KOPT-K1 (cell line): ENCODE results near the gene BBX.

ENCODE experiments used
- H3K27ac ChIP-seq: fragments of 200-600 bp; sonication (generic); 2 replicates; pipeline ENCODE4 v1.5.1; 2016; ENCODE audit warnings: antibody characterized with exemption, mild to moderate bottlenecking, low read depth, low read length; ENCODE audit not compliant: poor library complexity, severe bottlenecking
- H3K36me3 ChIP-seq: fragments of 200-600 bp; sonication (generic); 2 replicates; pipeline ENCODE4 v1.5.1; 2017; ENCODE audit warnings: antibody characterized with exemption, mild to moderate bottlenecking, low read length, moderate library complexity; ENCODE audit not compliant: insufficient read depth
- H3K9me3 ChIP-seq: fragments of 200-600 bp; sonication (generic); 2 replicates; pipeline ENCODE4 v1.5.1; 2017; ENCODE audit warnings: antibody characterized with exemption, low read length, mild to moderate bottlenecking; ENCODE audit not compliant: insufficient read depth, poor library complexity, severe bottlenecking

BBX gene

DNA sequence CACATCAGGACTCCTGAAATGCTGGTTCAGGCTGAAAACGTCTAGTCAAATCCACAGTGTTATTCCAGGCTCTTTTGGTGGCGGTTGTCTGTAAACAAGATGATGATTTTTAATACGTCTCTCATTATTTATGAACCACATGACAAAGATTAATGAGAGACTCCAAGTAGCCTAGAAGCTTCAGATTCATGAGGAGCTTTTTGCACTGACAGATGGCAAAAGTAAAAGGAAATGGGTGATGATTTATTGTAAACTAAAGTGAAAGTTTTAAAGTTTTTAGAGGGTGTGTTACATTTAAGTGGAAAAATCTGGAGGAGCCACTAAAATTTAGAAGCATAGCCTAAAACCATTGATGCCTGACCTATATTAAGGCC lies 77.0 kb downstream of the BBX start:
- H3K27ac ChIP-seq, result peak overlapping the region; percentile 64
- H3K9me3 ChIP-seq, result peaks cover 6% of the 10 kb centered on the region
- H3K36me3 ChIP-seq, result no peaks in the 10 kb centered on the region

DNA sequence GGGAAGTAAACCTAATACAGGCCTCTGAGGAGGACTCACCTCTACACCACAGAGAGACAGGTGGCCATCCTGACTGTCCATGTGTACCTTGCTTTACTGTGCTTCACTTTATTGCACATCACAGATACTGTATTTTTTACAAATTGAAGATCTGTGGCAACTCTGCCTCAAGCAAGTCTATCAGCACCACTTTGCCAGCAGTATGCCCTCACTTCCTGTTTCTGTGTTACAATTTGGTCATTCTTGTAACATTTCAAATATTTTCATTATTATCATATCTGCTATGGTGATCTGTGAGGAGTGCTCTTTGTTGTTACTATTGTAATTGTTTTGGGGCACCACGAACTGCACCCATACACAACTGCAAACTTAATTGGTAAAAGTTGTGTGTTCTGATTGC lies 78.0 kb downstream of the BBX start:
- Histone ChIP-seq H3K27ac (peak overlapping the region; percentile 9), H3K36me3 (no peaks in the 10 kb centered on the region), H3K9me3 (peaks cover 6% of the 10 kb centered on the region)

DNA sequence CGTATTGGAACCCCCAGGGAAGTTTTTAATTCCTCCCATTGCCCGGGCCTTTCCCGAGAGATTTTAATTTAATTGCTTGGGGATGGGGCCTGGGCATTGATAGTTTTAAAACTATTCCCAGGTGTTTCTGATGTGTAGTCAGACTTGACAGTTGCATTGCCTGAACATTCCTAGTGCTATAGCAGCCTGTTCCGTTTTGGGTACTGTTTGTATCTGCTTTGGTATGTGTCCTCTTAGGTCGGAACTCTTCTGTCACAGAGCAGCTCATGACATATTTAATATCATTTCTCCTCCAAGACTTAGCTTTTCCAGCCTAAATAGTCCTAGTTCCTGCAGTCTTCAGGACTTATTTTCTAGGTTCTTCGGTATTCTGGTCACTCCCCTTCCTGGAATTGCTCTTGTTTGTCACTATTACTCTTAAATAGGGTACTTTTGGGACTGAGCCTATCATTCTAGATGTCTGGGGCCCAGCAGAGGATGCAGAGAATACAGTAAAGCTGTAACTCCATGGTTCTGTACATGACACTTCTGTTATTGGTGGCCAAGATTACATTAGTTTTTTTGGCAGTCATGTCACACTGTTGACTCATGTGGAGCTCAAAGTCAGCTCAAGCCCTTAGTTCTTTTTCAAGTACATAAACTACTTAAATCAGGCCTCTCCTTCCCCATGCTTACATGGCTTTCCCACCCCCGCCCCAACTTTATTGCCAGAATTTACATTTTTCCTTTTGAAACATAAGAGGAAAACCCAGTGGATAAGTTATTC lies 81.5 kb downstream of the BBX start:
- no peaks in the 10 kb centered on the region for H3K36me3 ChIP-seq
- peaks cover 17% of the 10 kb centered on the region for H3K9me3 ChIP-seq
- no peak overlapping the region for H3K27ac ChIP-seq

DNA sequence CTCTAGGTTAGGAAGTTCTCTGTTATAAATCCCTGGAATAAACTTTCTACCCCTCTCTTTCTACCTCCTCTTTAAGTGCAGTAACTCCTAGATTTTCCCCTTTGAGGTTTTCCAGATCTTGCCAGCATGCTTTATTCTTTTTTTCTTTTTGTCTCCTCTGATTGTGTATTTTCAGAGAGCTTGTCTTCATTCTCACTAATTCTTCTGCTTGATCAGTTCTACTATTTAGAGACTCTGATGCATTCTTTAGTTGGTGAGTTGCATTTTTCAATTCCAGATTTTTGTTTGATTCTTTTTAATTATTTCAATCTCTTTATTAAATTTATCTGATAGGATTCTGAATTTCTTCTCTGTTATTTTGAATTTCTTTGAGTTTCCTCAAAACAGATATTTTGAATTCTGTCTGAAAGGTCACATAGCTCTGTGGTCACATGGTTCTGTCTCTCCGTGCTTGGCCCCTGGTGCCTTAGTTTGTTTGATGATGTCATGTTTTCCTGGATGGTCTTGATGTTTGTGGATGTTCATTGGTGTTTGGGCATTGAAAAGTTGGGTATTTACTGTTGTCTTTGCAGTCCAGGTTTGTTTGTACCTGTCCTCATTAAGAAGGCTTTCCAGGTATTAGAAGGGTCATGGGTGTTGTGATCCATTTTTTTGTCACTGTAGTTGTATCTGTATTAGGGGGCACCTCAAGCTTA lies 89.2 kb downstream of the BBX start:
- Histone ChIP-seq H3K27ac (no peak overlapping the region), H3K36me3 (no peaks in the 10 kb centered on the region), H3K9me3 (peaks cover 34% of the 10 kb centered on the region)

DNA sequence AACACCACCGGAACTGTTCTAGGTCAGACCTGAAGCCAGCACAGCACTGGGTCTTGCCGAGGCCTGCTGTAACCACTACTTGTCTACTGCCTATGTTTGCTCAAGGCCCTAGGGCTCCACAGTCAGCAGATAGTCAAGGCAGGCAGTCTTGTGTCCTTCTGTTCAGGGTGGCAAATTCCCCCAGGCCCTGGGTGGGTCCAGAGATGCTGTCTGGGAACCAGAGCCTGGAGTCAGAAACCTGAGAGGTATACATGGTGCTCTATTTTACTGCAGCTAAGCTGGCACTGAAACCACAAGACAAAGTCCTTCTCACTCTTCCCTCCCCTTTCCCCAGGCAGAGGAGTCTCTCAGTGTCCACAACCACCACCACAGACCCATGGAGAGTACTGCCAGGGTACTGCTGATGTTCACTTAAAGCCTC lies 89.9 kb downstream of the BBX start:
- Histone ChIP-seq H3K9me3 (peaks cover 34% of the 10 kb centered on the region), H3K36me3 (no peaks in the 10 kb centered on the region), H3K27ac (no peak overlapping the region)

DNA sequence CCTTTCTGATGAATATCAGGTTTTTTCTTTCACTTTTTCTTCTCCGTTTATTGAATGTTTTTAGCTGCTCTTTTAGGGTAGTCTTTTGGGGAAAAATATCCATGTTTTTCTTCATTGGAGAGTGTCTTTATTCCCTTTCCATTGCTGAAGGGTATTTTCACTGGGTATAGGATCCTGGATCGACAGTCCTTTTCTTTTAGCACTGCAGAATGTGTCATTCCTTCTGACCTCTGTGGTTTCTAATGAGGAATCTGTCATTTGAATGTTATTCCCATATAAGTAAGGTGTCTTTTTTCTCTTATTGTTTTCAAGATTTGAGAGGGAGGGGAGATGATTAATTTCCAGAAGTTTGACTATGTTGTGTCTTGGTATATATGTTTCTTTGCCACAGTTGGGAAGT lies 96.8 kb downstream of the BBX start:
- no peak overlapping the region for H3K27ac ChIP-seq
- no peaks in the 10 kb centered on the region for H3K36me3 ChIP-seq
- no peaks in the 10 kb centered on the region for H3K9me3 ChIP-seq

DNA sequence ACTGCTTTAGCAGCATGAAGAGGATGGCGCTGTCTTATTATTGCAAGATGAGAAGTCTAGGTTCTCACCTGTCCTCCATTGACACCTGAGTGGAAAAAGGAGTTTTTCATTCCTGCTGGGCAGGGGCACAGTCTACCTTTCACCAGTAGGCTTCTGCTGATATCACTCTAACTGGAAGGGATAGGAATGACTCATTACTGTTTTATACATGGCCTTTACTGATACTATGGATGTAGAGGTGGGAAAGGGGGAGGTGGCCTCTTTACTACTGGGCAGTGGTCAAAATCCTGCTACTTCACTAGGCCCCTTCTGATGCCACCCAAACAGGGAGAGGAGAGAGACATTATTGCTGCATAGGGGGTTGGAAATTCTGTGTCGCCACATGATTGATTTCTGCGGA lies 97.8 kb downstream of the BBX start:
- Histone ChIP-seq H3K36me3 (no peaks in the 10 kb centered on the region), H3K27ac (no peak overlapping the region), H3K9me3 (no peaks in the 10 kb centered on the region)

DNA sequence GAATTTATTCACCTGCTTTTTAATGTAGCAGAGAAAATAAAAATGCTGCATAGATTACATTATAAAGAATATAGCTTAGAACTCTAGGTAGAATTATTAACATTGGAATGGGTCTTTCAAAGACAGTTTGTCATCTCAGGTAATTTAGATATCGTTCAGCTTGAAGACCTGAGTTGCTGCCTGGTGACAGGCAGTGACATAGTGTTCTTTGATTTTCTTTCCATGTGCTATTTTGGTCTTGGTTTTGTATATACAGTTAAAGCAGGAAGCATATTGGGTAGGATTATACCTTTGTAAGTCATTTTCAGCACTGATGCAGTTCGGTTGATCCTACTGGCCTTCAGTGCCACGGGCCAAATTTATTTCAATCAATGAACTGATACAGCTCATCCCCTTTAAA lies 98.7 kb downstream of the BBX start:
- Histone ChIP-seq H3K27ac (no peak overlapping the region), H3K36me3 (no peaks in the 10 kb centered on the region), H3K9me3 (no peaks in the 10 kb centered on the region)

DNA sequence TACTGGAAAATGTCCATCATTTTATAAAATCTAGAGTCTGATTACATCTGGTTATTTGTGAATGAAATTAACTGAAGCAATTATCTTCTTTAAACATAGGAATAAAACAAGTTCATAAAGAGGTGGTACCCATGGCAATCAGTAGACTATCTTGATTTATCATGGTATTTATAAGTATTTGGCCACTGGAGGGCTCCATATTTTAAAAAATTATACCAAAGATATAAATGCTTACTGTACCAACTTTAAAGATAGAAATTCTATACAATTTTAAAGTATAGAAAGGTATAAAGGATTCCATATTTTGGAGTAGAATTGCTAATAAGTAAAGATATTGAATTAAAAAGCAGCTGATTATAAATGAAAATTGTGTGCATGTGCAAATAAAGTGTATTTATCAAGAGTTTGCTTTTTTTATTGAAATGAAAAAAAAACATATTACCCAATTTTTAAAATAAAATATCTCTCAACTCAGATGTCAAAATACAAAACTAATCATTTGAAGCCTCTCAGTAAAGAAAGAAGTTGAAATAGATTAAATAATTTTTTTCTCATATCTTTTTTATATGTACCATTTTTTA lies 105.3 kb downstream of the BBX start:
- Histone ChIP-seq H3K9me3 (no peaks in the 10 kb centered on the region), H3K27ac (no peak overlapping the region), H3K36me3 (no peaks in the 10 kb centered on the region)

DNA sequence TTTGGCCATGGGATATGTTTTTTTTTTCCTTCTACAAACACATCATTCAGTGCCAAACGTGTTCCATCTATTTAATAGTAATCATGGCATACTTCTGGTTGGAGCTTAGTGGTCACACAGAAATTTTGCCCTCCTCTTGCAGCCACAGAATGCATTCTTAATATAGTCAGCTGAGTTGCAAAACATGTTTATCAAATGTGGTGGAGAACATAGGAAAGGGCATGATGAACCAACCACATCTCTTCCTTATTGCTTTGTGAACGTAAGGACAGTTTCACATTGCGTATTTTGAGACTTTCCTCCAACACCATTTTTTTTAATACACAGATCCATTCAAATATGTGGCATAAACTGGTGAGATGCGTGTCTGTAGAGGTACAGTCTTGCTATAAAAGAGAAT lies 106.8 kb downstream of the BBX start:
- Histone ChIP-seq H3K9me3 (no peaks in the 10 kb centered on the region), H3K36me3 (no peaks in the 10 kb centered on the region), H3K27ac (no peak overlapping the region)

DNA sequence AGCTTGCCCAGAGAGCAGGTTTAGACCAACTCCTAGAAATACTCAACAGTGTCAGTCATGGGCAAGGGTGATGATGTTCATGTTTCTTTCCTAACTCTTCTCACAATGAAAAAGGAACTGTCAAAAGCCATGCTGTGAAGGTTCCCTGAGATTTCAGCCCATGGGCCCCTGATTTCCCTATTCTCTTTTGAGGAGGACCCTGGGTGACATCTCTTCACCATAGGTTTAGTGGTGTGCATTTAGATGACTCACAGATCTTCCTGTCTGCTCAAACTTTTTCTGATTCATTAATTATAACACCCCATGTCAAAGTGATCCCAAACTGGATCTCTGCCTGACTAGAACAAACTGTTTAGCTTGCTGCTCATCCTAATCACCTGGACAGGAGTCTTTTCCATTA lies 108.0 kb downstream of the BBX start:
- no peaks in the 10 kb centered on the region for H3K36me3 ChIP-seq
- H3K9me3 ChIP-seq, result no peaks in the 10 kb centered on the region
- no peak overlapping the region for H3K27ac ChIP-seq

DNA sequence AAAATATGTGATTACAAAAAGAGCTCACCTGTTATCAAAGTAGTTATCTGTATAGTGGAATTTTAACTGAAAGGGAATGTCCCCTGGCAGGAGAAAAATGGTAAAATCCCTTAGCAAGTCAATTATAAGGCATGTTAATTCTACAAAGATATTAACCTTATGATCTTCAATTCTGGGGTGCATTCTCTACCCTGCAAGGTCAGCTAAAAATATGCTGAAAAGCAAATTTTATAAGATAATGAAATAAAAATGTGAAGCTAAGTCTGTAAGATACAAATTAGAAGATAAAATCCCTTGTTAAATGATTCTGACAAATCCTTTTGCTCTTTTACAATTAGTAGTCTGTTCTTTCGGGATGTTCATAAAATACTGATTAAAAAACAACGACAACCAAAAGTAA lies 109.8 kb downstream of the BBX start:
- Histone ChIP-seq H3K36me3 (no peaks in the 10 kb centered on the region), H3K9me3 (no peaks in the 10 kb centered on the region), H3K27ac (no peak overlapping the region)

DNA sequence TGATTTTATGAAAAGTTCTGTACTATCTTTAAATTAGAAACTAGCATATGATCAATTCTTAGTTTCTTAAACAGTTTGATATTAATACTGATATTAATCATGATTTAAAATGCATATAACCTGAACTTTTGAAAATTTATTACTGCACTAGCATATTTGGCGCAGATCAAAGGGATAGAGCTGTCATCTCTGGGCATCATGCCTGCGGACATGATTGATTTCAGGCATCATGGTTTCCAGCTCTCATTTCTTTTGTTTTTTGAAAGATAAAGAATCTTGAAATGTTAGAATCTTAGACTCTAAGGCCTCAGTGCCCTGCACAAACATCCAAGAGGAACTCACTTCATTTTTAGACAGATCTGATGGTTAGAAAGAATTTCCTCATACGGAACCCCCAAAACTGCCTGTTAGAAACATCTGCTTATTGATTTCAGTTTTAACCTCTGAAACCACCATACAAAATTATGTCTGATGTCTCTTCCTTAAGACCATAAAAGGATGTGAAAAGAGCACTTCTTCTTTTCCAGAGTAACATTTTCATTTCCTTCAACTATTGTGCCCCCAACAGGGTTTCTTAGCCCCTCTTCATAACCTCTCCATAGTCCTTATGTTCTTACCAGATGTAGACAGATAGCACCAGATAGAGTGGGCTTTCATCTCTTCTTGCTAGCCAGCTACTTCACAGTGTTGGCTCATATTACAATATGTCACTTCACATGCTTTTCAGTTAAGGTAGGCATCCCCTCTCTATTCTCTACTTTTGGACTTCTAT lies 110.8 kb downstream of the BBX start:
- H3K27ac ChIP-seq, result no peak overlapping the region
- no peaks in the 10 kb centered on the region for H3K9me3 ChIP-seq
- no peaks in the 10 kb centered on the region for H3K36me3 ChIP-seq

DNA sequence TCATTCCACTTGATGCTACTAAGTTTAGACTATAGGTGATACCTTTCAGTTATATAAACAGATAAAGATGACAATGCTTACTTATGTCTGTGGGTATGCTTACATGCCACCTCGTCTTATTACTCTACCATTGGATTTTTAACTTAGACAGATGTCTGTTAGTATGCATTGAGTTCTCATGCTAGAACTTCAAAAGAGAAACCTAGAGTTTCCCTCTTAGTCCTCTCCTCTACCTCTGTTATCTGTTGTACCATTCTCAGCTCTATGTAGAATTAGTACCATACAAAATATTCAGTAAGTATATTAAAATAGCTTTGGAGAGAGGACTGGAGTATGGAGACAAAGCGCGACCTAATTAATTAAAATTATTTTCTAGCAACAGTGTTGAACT lies 111.3 kb downstream of the BBX start:
- no peaks in the 10 kb centered on the region for H3K9me3 ChIP-seq
- no peaks in the 10 kb centered on the region for H3K36me3 ChIP-seq
- no peak overlapping the region for H3K27ac ChIP-seq
